GM19193 (cell line): ENCODE data around the gene PDE4D.

Experiments
- POLR2A ChIP-seq: IDR thresholded peaks from 4 replicates; pipeline ENCODE4 v1.6.1; 2011; ENCODE audit not compliant: insufficient read depth, insufficient read length; ENCODE audit errors: extremely low read depth

The PDE4D gene

GRCh38 chr5:59037041-59037440 lies 856.5 kb downstream of the PDE4D start:
- TF ChIP-seq POLR2A = no peak

GRCh38 chr5:59036274-59036961 lies 857.1 kb downstream of the PDE4D start:
- TF ChIP-seq POLR2A = no peak

GRCh38 chr5:59035681-59036080 lies 857.8 kb downstream of the PDE4D start:
- no peak for TF ChIP-seq POLR2A

- no peak for TF ChIP-seq POLR2A
Measured at GRCh38 chr5:59034498-59035186, 858.9 kb downstream of the PDE4D start.

GRCh38 chr5:59027145-59027907 lies 866.2 kb downstream of the PDE4D start:
- no peak for TF ChIP-seq POLR2A

GRCh38 chr5:59025734-59026133 lies 867.8 kb downstream of the PDE4D start:
- no peak for TF ChIP-seq POLR2A

GRCh38 chr5:59021837-59022514 lies 871.5 kb downstream of the PDE4D start:
- TF ChIP-seq POLR2A = no peak

GRCh38 chr5:59021286-59021673 lies 872.2 kb downstream of the PDE4D start:
- TF ChIP-seq POLR2A = no peak

GRCh38 chr5:59020611-59021285 lies 872.8 kb downstream of the PDE4D start:
- TF ChIP-seq POLR2A = no peak

- no peak for TF ChIP-seq POLR2A
Measured at GRCh38 chr5:59019078-59019477, 874.4 kb downstream of the PDE4D start.

- no peak for TF ChIP-seq POLR2A
Measured at GRCh38 chr5:59016925-59017324, 876.6 kb downstream of the PDE4D start.

- TF ChIP-seq POLR2A = no peak
Measured at GRCh38 chr5:59008816-59009473, 884.6 kb downstream of the PDE4D start.

- TF ChIP-seq POLR2A = no peak
Measured at GRCh38 chr5:59007460-59008063, 886.0 kb downstream of the PDE4D start.
